Neural progenitor cell (in vitro differentiated cells): ENCODE results near the gene HSD11B1. TPM values are rescaled to one million over a fixed set of nuclear protein-coding genes. Genes with fewer than 3 reads are reported as not detected.

Experiments used
- DNase-seq: peaks from one replicate; pipeline ENCODE4 v3.0.0-alpha.2; 2016; ENCODE audit warnings: low spot score
- H2AFZ ChIP-seq: fragments of 200-600 bp; sonication (generic); replicated peaks from 2 replicates; pipeline ENCODE4 v1.6.1; 2016; ENCODE audit warnings: antibody characterized with exemption
- H3F3A ChIP-seq: fragments of 200-600 bp; sonication (generic); 2 replicates; pipeline ENCODE4 v1.6.1; 2016; ENCODE audit warnings: antibody characterized with exemption, low read depth
- H3K27ac ChIP-seq: fragments of 200-600 bp; sonication (generic); 2 replicates; pipeline ENCODE4 v1.5.1; 2016; ENCODE audit warnings: mild to moderate bottlenecking
- H3K27me3 ChIP-seq: fragments of 200-600 bp; sonication (generic); 2 replicates; pipeline ENCODE4 v1.6.1; 2016; ENCODE audit warnings: mild to moderate bottlenecking, moderate library complexity
- H3K36me3 ChIP-seq: fragments of 200-600 bp; sonication (generic); 2 replicates; pipeline ENCODE4 v1.5.1; 2016
- H3K4me1 ChIP-seq: fragments of 200-600 bp; sonication (generic); 2 replicates; pipeline ENCODE4 v1.6.1; 2016; ENCODE audit warnings: mixed run types
- H3K4me2 ChIP-seq: fragments of 200-600 bp; sonication (generic); 2 replicates; pipeline ENCODE4 v1.6.1; 2016
- H3K4me3 ChIP-seq: fragments of 200-600 bp; sonication (generic); 2 replicates; pipeline ENCODE4 v1.5.1; 2016
- H3K79me2 ChIP-seq: fragments of 200-600 bp; sonication (generic); 2 replicates; pipeline ENCODE4 v1.6.1; 2016; ENCODE audit warnings: low read depth
- H3K9ac ChIP-seq: fragments of 200-600 bp; sonication (generic); 2 replicates; pipeline ENCODE4 v1.6.1; 2016
- H3K9me3 ChIP-seq: fragments of 200-600 bp; sonication (generic); 2 replicates; pipeline ENCODE4 v1.5.1; 2016; ENCODE audit warnings: low read depth
- H4K20me1 ChIP-seq: fragments of 200-600 bp; sonication (generic); 2 replicates; pipeline ENCODE4 v1.6.1; 2016; ENCODE audit warnings: low read depth
- H3K27ac Mint-ChIP-seq: 3 replicates; pipeline ENCODE4 v1.8.0; 2021; ENCODE audit warnings: mixed read lengths
- H3K27me3 Mint-ChIP-seq: 2 replicates; pipeline ENCODE4 v1.8.0; 2022; ENCODE audit warnings: low read depth, mild to moderate bottlenecking, inconsistent platforms, moderate library complexity, mixed read lengths; ENCODE audit not compliant: insufficient read depth
- H3K36me3 Mint-ChIP-seq: 3 replicates; pipeline ENCODE4 v1.8.0; 2021; ENCODE audit warnings: mixed read lengths
- H3K4me1 Mint-ChIP-seq: 3 replicates; pipeline ENCODE4 v1.8.0; 2021; ENCODE audit warnings: mixed read lengths
- H3K4me3 Mint-ChIP-seq: 3 replicates; pipeline ENCODE4 v1.8.0; 2021; ENCODE audit warnings: mild to moderate bottlenecking, moderate library complexity, mixed read lengths
- H3K9me3 Mint-ChIP-seq: 3 replicates; pipeline ENCODE4 v1.8.0; 2020; ENCODE audit warnings: mixed read lengths
- CTCF ChIP-seq: fragments of 200-600 bp; sonication (generic); IDR thresholded peaks from 2 replicates; pipeline ENCODE4 v1.5.1; 2017; ENCODE audit warnings: antibody characterized with exemption, mild to moderate bottlenecking
- EZH2 ChIP-seq: fragments of 200-600 bp; sonication (generic); IDR thresholded peaks from 2 replicates; pipeline ENCODE4 v1.6.1; 2017; ENCODE audit warnings: antibody characterized with exemption, mild to moderate bottlenecking, moderate library complexity
- EZH2phosphoT487 ChIP-seq: fragments of 200-600 bp; sonication (generic); IDR thresholded peaks from 2 replicates; pipeline ENCODE4 v1.6.1; 2017; ENCODE audit warnings: antibody characterized with exemption
- total RNA-seq: library from RNA; depleted of rRNA; stranded (reverse); fragments of >200 nt; gene quantifications from 2 replicates; pipeline ENCODE4 v1.2.3, GENCODE V29; 2015; ENCODE audit warnings: low replicate concordance

HSD11B1 gene
- total RNA-seq, 1 donor from 2014 or later, result not detected

- TF ChIP-seq CTCF, result no peak
- TF ChIP-seq EZH2, result no peak
- no peaks in the 10 kb centered on the region for H3K4me1 Mint-ChIP-seq
- Histone ChIP-seq H3K36me3 (no peaks in the 10 kb centered on the region), H3K4me3 (no peak overlapping the region), H3K27ac (no peak overlapping the region), H3K9ac (no peak overlapping the region), H2AFZ (no peak overlapping the region), H3K9me3 (no peaks in the 10 kb centered on the region), H3K4me2 (no peak overlapping the region), H3K79me2 (no peaks in the 10 kb centered on the region), H3F3A (no peaks in the 10 kb centered on the region), H3K27me3 (peaks cover 18% of the 10 kb centered on the region), H4K20me1 (no peaks in the 10 kb centered on the region), H3K4me1 (no peaks in the 10 kb centered on the region)
- peaks cover 8% of the 10 kb centered on the region for H3K27me3 Mint-ChIP-seq
- no peaks in the 10 kb centered on the region for H3K36me3 Mint-ChIP-seq
- H3K4me3 Mint-ChIP-seq, result no peak overlapping the region
- no peak for DNase-seq
- no peak overlapping the region for H3K27ac Mint-ChIP-seq
- H3K9me3 Mint-ChIP-seq, result no peaks in the 10 kb centered on the region
Observed at GRCh38 chr1:209733409-209734192, 29.0 kb downstream of the HSD11B1 start.

GRCh38 chr1:209736490-209737117, 32.0 kb downstream of the HSD11B1 start:
- no peak overlapping the region for H3K9ac ChIP-seq
- H3K4me3 ChIP-seq, result no peak overlapping the region
- peaks cover 5% of the 10 kb centered on the region for H3K27me3 Mint-ChIP-seq
- no peaks in the 10 kb centered on the region for H3K4me1 ChIP-seq
- no peaks in the 10 kb centered on the region for H3K9me3 ChIP-seq
- no peak for DNase-seq
- no peak overlapping the region for H2AFZ ChIP-seq
- no peak overlapping the region for H3K27ac Mint-ChIP-seq
- no peaks in the 10 kb centered on the region for H3K36me3 ChIP-seq
- no peaks in the 10 kb centered on the region for H3K4me1 Mint-ChIP-seq
- H3K4me3 Mint-ChIP-seq, result no peak overlapping the region
- H3K4me2 ChIP-seq, result no peak overlapping the region
- H3K79me2 ChIP-seq, result no peaks in the 10 kb centered on the region
- H3F3A ChIP-seq, result no peaks in the 10 kb centered on the region
- no peaks in the 10 kb centered on the region for H3K36me3 Mint-ChIP-seq
- no peaks in the 10 kb centered on the region for H4K20me1 ChIP-seq
- H3K9me3 Mint-ChIP-seq, result no peaks in the 10 kb centered on the region
- H3K27me3 ChIP-seq, result peaks cover 7% of the 10 kb centered on the region
- TF ChIP-seq EZH2phosphoT487, result no peak
- no peak for TF ChIP-seq EZH2
- no peak for TF ChIP-seq CTCF
- H3K27ac ChIP-seq, result no peak overlapping the region

DNA sequence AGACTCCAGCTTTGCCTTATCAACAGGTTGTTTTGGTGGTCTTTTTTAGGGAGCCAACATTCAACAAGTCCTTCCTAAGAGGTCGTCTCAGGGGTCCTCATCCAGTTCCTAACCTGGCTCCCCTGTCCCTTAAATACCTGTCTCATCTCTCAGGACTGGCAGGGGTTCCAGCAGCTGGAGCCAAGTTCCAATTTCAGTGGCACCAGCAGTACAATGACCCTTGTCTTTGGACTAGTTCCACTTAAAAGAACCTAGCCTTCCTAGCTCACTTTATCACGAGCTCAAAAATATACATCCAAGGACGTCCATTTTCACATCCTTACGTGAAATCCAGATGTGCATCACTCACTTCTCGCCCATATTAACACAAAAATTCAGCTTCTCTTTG, 32.5 kb downstream of the HSD11B1 start:
- Histone ChIP-seq H3K4me1 (no peaks in the 10 kb centered on the region), H3K4me3 (no peak overlapping the region), H3K27me3 (peaks cover 7% of the 10 kb centered on the region), H3K9me3 (no peaks in the 10 kb centered on the region), H4K20me1 (no peaks in the 10 kb centered on the region), H3K9ac (no peak overlapping the region), H3F3A (no peaks in the 10 kb centered on the region), H3K79me2 (no peaks in the 10 kb centered on the region), H3K27ac (no peak overlapping the region), H3K4me2 (no peak overlapping the region), H3K36me3 (no peaks in the 10 kb centered on the region), H2AFZ (no peak overlapping the region)
- H3K4me3 Mint-ChIP-seq, result no peak overlapping the region
- TF ChIP-seq EZH2phosphoT487 (no peak), CTCF (no peak), EZH2 (no peak)
- H3K9me3 Mint-ChIP-seq, result no peaks in the 10 kb centered on the region
- no peaks in the 10 kb centered on the region for H3K4me1 Mint-ChIP-seq
- no peaks in the 10 kb centered on the region for H3K36me3 Mint-ChIP-seq
- H3K27ac Mint-ChIP-seq, result no peak overlapping the region
- H3K27me3 Mint-ChIP-seq, result peaks cover 3% of the 10 kb centered on the region
- DNase-seq, result no peak
